Measurements from ENCODE around the gene TP53BP1.

DNA sequence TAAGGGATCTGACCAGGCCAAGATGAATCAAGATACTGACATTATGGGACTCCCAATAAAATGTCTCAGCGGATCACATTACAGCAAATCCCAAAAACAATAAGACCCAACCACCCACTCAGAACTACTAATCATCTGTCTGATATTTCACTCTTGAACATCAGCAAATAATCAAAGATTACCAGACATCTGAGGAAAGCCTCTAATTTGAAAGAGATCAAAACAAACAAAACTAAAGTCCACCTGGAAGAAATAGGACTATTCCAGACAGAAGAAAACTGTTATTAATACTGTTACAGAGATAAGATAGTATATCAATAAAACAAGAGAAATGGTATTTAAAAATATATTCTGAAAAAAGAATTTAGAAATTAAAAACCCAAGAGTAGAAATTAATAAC, 29.0 kb downstream of the TP53BP1 start:
- TF ChIP-seq, protein P1, sequence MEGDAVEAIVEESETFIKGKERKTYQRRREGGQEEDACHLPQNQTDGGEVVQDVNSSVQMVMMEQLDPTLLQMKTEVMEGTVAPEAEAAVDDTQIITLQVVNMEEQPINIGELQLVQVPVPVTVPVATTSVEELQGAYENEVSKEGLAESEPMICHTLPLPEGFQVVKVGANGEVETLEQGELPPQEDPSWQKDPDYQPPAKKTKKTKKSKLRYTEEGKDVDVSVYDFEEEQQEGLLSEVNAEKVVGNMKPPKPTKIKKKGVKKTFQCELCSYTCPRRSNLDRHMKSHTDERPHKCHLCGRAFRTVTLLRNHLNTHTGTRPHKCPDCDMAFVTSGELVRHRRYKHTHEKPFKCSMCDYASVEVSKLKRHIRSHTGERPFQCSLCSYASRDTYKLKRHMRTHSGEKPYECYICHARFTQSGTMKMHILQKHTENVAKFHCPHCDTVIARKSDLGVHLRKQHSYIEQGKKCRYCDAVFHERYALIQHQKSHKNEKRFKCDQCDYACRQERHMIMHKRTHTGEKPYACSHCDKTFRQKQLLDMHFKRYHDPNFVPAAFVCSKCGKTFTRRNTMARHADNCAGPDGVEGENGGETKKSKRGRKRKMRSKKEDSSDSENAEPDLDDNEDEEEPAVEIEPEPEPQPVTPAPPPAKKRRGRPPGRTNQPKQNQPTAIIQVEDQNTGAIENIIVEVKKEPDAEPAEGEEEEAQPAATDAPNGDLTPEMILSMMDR (IDR thresholded peaks at IDR 0.05), result no peak
- TF ChIP-seq POLR2A (IDR thresholded peaks at IDR 0.05), result no peak
